ENCODE measurements around the gene RHBDD3. TPM values are rescaled to one million over a fixed set of nuclear protein-coding genes. Genes with fewer than 3 reads are reported as not detected.
"Not testable (repeated sequence)": the region's sequence is repeated elsewhere in the genome, so short reads cannot be mapped to it uniquely, and the experiment has no call there.

Gene RHBDD3
- total RNA-seq, 1 donor from 2014 or later = 35.6 TPM

DNA sequence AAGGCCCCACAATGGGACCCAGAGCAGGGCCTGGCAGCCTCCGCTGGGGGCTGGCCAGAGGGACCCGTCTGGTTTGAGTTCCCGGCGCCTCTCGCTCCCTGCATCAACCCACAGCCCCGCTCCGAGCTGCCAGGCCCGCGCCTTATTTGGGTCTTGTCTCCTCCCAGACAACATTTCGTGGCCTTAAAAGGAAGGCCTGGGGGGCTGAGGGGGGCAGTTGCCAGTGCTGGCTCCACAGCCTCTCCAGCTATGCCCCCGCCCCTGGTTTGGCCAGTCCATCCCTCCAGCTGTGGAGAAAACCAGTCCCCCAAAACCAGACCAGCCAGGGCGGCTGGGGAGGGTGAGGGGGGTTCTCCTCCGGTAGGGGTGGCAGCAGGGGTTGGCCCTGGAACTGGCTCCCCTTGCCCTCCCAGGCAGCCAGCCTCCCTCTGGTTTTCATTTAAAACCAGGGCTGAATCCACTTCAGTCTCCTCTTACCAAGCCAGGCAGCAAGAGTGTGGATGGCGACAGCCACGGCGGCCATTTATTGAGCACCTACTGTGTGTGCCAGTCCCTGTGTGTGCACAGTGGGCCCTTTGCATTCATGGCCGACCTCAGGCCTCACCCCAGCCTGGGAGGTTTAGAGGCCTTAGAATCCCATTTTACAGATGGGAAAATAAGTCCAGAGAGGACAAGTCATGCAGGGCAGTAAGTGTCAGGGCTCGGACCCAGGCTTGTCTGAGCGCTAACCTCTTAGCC, 43.5 kb downstream of the RHBDD3 start:
- TF ChIP-seq, protein P1, sequence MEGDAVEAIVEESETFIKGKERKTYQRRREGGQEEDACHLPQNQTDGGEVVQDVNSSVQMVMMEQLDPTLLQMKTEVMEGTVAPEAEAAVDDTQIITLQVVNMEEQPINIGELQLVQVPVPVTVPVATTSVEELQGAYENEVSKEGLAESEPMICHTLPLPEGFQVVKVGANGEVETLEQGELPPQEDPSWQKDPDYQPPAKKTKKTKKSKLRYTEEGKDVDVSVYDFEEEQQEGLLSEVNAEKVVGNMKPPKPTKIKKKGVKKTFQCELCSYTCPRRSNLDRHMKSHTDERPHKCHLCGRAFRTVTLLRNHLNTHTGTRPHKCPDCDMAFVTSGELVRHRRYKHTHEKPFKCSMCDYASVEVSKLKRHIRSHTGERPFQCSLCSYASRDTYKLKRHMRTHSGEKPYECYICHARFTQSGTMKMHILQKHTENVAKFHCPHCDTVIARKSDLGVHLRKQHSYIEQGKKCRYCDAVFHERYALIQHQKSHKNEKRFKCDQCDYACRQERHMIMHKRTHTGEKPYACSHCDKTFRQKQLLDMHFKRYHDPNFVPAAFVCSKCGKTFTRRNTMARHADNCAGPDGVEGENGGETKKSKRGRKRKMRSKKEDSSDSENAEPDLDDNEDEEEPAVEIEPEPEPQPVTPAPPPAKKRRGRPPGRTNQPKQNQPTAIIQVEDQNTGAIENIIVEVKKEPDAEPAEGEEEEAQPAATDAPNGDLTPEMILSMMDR (IDR thresholded peaks at IDR 0.05; ENCODE audit: insufficient read depth, low read depth, low read length) = no peak
- TF ChIP-seq EZH2 (IDR thresholded peaks at IDR 0.05; ENCODE audit: insufficient read depth, low read length) = no peak
- FAIRE-seq = no peak
- no peaks in the 10 kb centered on the region for H4K20me1 ChIP-seq (ENCODE audit: insufficient read depth, low read length)
- H3K9me3 ChIP-seq (ENCODE audit: insufficient read depth, low read depth, low read length) = no peaks in the 10 kb centered on the region
- no peak for DNase-seq (ENCODE audit: low read depth)
- no peak overlapping the region for H3K27ac ChIP-seq (ENCODE audit: low read depth, low read length)
- H3K4me2 ChIP-seq (ENCODE audit: low read length) = no peak overlapping the region
- H3K79me2 ChIP-seq (ENCODE audit: insufficient read depth, low read length) = no peaks in the 10 kb centered on the region
- no peaks in the 10 kb centered on the region for H3K4me1 ChIP-seq (ENCODE audit: insufficient read depth, low read length)
- Mint-ChIP-seq H3K27ac (ENCODE audit: unreplicated experiment) (no peak overlapping the region), H3K4me3 (ENCODE audit: unreplicated experiment) (no peak overlapping the region), H3K9me3 (ENCODE audit: unreplicated experiment) (no peaks in the 10 kb centered on the region), H3K36me3 (ENCODE audit: low read depth, unreplicated experiment) (no peaks in the 10 kb centered on the region), H3K4me1 (ENCODE audit: low read depth, unreplicated experiment) (peaks cover 4% of the 10 kb centered on the region), H3K27me3 (ENCODE audit: low read depth, unreplicated experiment) (peaks cover 30% of the 10 kb centered on the region)
- no peak overlapping the region for H3K4me3 ChIP-seq (ENCODE audit: insufficient read depth, low read depth, low read length)
- no peaks in the 10 kb centered on the region for H3K27me3 ChIP-seq (ENCODE audit: insufficient read depth, low read length)
- no peak overlapping the region for H2AFZ ChIP-seq (ENCODE audit: low read depth, low read length)
- H3K36me3 ChIP-seq (ENCODE audit: insufficient read depth, low read length) = no peaks in the 10 kb centered on the region
- no peak overlapping the region for H3K9ac ChIP-seq (ENCODE audit: low read length)

DNA sequence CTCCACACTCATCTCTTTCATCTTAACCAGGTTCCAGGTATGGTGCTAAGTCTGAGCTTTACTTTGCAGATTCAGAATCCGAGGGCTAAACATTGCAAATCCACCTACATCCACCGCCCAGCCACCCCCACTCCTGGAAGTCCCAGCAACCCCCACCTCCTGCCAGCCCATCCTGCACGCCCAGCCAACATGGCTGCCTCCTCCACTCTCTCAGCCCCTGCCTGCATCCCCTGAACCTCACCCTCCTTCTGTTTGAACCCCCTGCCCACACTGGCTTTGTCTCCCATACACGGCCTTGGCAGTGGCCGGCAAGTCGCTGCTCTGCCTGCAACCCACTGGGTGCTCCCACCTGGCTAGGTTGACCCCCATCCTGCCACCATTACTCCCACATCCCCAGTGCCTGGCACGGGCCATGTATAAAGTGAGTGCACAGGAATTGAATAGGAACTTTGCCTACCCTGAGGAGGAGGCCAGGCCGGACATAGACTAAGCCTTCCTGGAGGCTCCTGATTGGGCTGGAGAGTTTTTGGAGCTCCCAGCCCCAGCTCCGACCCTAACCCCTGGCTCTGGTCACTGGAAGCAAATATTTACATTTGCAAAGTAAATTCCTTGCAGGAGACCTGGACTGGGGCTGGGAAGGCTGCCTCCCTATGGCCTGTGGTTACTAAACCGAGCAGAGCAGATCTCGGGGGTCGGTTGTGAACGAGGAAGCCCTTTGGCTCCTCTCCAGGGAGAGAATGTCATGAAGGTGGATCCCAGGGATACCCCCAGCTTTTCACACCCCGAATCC, 47.7 kb downstream of the RHBDD3 start:
- Mint-ChIP-seq H3K27ac (ENCODE audit: unreplicated experiment) (no peak overlapping the region), H3K9me3 (ENCODE audit: unreplicated experiment) (no peaks in the 10 kb centered on the region), H3K4me1 (ENCODE audit: low read depth, unreplicated experiment) (no peaks in the 10 kb centered on the region), H3K27me3 (ENCODE audit: low read depth, unreplicated experiment) (peaks cover 38% of the 10 kb centered on the region), H3K4me3 (ENCODE audit: unreplicated experiment) (no peak overlapping the region), H3K36me3 (ENCODE audit: low read depth, unreplicated experiment) (no peaks in the 10 kb centered on the region)
- Histone ChIP-seq H3K4me1 (ENCODE audit: insufficient read depth, low read length) (no peaks in the 10 kb centered on the region), H3K4me2 (ENCODE audit: low read length) (no peak overlapping the region), H2AFZ (ENCODE audit: low read depth, low read length) (no peak overlapping the region), H3K79me2 (ENCODE audit: insufficient read depth, low read length) (no peaks in the 10 kb centered on the region), H3K9ac (ENCODE audit: low read length) (no peak overlapping the region), H3K4me3 (ENCODE audit: insufficient read depth, low read depth, low read length) (no peak overlapping the region), H3K27me3 (ENCODE audit: insufficient read depth, low read length) (no peaks in the 10 kb centered on the region), H3K36me3 (ENCODE audit: insufficient read depth, low read length) (no peaks in the 10 kb centered on the region), H3K27ac (ENCODE audit: low read depth, low read length) (no peak overlapping the region), H3K9me3 (ENCODE audit: insufficient read depth, low read depth, low read length) (no peaks in the 10 kb centered on the region), H4K20me1 (ENCODE audit: insufficient read depth, low read length) (no peaks in the 10 kb centered on the region)
- TF ChIP-seq, protein P1 (IDR thresholded peaks at IDR 0.05; ENCODE audit: insufficient read depth, low read depth, low read length) = no peak
- no peak for TF ChIP-seq EZH2 (IDR thresholded peaks at IDR 0.05; ENCODE audit: insufficient read depth, low read length)
- DNase-seq (ENCODE audit: low read depth) = no peak
- FAIRE-seq = no peak

- FAIRE-seq = not testable (repeated sequence)
These were observed 48.4 kb downstream of the RHBDD3 start for GRCh38 chr22:29219409-29219782.

More at GRCh38 chr22:29219409-29219782, 48.4 kb downstream of the RHBDD3 start:
- not testable (repeated sequence) for H3K9ac ChIP-seq (ENCODE audit: low read length); H3K36me3 ChIP-seq (ENCODE audit: insufficient read depth, low read length); H2AFZ ChIP-seq (ENCODE audit: low read depth, low read length); H3K27me3 ChIP-seq (ENCODE audit: insufficient read depth, low read length); H3K4me3 Mint-ChIP-seq (ENCODE audit: unreplicated experiment); H3K4me1 ChIP-seq (ENCODE audit: insufficient read depth, low read length); DNase-seq (ENCODE audit: low read depth); H3K27ac ChIP-seq (ENCODE audit: low read depth, low read length); H4K20me1 ChIP-seq (ENCODE audit: insufficient read depth, low read length); H3K9me3 Mint-ChIP-seq (ENCODE audit: unreplicated experiment); H3K4me1 Mint-ChIP-seq (ENCODE audit: low read depth, unreplicated experiment); H3K36me3 Mint-ChIP-seq (ENCODE audit: low read depth, unreplicated experiment); H3K9me3 ChIP-seq (ENCODE audit: insufficient read depth, low read depth, low read length); H3K27ac Mint-ChIP-seq (ENCODE audit: unreplicated experiment); H3K4me2 ChIP-seq (ENCODE audit: low read length); H3K4me3 ChIP-seq (ENCODE audit: insufficient read depth, low read depth, low read length); H3K79me2 ChIP-seq (ENCODE audit: insufficient read depth, low read length)
- H3K27me3 Mint-ChIP-seq (ENCODE audit: low read depth, unreplicated experiment) = peaks cover 40% of the 10 kb centered on the region
